HL-60/S4 treated with phorbol 12-myristate 13-acetate at 8.2 ng/mL for 4 days and 3 days (cell line): ENCODE results near the gene SIVA1.

Experiments
- in situ Hi-C: fragments of 300-500 bp; cut with MboI; formaldehyde crosslinking; loops from 2 replicates; pipeline ENCODE4 v1.15.0; 2022; ENCODE audit warnings: low sequenced_read_pairs

Gene SIVA1

GRCh38 chr14:104795781-104796686, 43.1 kb downstream of the SIVA1 start:
- in situ Hi-C loops = no loop called here

GRCh38 chr14:104796687-104797081, 43.7 kb downstream of the SIVA1 start:
- in situ Hi-C loops = no loop called here

GRCh38 chr14:104797115-104798044, 44.4 kb downstream of the SIVA1 start:
- in situ Hi-C loops = no loop called here

GRCh38 chr14:104798300-104799243, 45.6 kb downstream of the SIVA1 start:
- in situ Hi-C loops = no loop called here

GRCh38 chr14:104799244-104800014, 46.5 kb downstream of the SIVA1 start:
- in situ Hi-C loops = no loop called here

GRCh38 chr14:104800015-104800770, 47.2 kb downstream of the SIVA1 start:
- in situ Hi-C loops = no loop called here

GRCh38 chr14:104800771-104801519, 48.0 kb downstream of the SIVA1 start, which contains the start of gene ZBTB42:
ZBTB42 (plus strand) TSS chr14:104801101; CDS start chr14:104801198, 97 bp downstream.
- in situ Hi-C loops = no loop called here

GRCh38 chr14:104801520-104802393, 48.8 kb downstream of the SIVA1 start:
- in situ Hi-C loops = no loop called here

- in situ Hi-C loops = no loop called here
Observed at GRCh38 chr14:104802394-104803184, 49.6 kb downstream of the SIVA1 start.

- in situ Hi-C loops = no loop called here
Observed at GRCh38 chr14:104803280-104803911, 50.4 kb downstream of the SIVA1 start.

- in situ Hi-C loops = no loop called here
Observed at GRCh38 chr14:104803912-104804410, 51.0 kb downstream of the SIVA1 start.

GRCh38 chr14:104804481-104805325, 51.8 kb downstream of the SIVA1 start:
- in situ Hi-C loops = no loop called here

- in situ Hi-C loops = no loop called here
Observed at GRCh38 chr14:104805326-104805678, 52.4 kb downstream of the SIVA1 start.

GRCh38 chr14:104805941-104806624, 53.1 kb downstream of the SIVA1 start:
- in situ Hi-C loops = no loop called here
